GM12801 (cell line): Measurements from ENCODE around the gene TGFB3.

ENCODE experiments used
- CTCF ChIP-seq: IDR thresholded peaks from one replicate; pipeline ENCODE4 v1.5.1; 2011; ENCODE audit warnings: control low read depth; ENCODE audit not compliant: insufficient read length; ENCODE audit errors: extremely low read depth

TGFB3 gene

GRCh38 chr14:76012354-76012753 lies 30.6 kb upstream of the TGFB3 start:
- TF ChIP-seq CTCF, result no peak

GRCh38 chr14:76011930-76012329 lies 30.1 kb upstream of the TGFB3 start:
- TF ChIP-seq CTCF, result no peak

GRCh38 chr14:76007852-76008251 lies 26.1 kb upstream of the TGFB3 start:
- no peak for TF ChIP-seq CTCF

- no peak for TF ChIP-seq CTCF
Observed at GRCh38 chr14:76007379-76007778, 25.6 kb upstream of the TGFB3 start.

- no peak for TF ChIP-seq CTCF
Observed at GRCh38 chr14:76006253-76006652, 24.5 kb upstream of the TGFB3 start.

GRCh38 chr14:76002383-76002782 lies 20.6 kb upstream of the TGFB3 start:
- no peak for TF ChIP-seq CTCF

- TF ChIP-seq CTCF, result no peak
Observed at GRCh38 chr14:75999511-76000190, 17.9 kb upstream of the TGFB3 start.

GRCh38 chr14:75996488-75996887 lies 14.7 kb upstream of the TGFB3 start:
- no peak for TF ChIP-seq CTCF
